HG02763 (cell line): ENCODE measurements around the gene TXNRD2.

Experiments used
- ATAC-seq: cut with Tn5 transposase; IDR thresholded peaks from one replicate; pipeline ENCODE4 v1.9.1; 2021; ENCODE audit warnings: mild to moderate bottlenecking, moderate library complexity; ENCODE audit not compliant: unreplicated experiment

The TXNRD2 gene

DNA sequence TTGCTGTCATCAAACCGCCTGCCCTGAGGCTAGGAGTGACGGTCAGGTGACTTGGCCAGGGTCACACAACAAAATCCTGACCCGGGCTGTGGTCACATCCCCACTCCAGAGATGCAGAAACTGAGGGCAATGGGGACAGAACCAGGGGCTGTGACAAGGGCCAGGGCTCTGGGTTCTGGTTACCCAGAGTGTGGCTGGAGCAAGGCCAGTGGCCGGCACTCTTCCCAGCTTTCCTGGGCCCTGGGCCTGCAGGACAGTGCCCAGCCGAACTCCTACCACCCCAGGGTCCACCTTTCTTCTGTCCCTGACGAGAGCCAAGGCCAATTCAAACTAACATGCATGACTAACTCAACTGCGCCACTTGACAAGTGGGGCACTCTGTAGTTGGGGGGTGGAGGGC, 39.1 kb upstream of the TXNRD2 start:
- no peak for ATAC-seq

DNA sequence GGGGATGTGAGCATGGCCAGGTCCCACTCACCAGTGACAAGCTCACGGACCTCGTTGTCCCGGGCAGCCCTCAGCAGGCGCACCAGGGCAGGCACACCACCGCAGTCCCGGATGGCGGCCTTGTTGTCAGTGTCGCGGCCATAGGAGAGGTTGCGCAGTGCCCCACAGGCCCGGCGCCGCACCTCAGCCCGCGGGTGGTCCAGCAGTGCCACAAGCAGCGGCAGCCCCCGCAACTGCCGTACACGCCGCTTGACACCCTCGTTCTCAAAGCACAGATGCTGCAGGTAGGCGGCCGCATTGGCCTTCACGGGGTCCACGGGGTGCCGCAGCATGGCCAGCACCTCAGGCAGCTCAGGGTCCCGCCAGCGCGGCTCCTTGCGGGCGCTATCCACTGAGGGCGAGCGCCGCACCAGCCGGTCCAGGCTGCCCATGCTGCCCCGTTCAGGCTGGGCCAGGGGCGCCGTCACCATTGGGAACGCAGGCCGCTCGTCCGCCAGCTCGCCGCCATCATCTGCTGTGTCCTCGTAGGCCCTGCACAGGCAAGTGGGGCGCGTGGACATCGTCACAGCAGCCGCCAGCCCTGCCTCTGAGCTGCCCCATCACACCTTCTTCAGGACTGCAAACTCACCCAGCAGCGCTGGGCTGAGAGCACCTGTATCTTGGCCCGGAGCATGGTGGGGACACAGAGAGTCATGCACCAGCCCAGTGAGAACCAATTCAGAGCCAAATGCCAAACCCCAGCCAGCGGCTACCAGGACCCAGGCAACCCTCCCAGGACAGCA, 38.3 kb upstream of the TXNRD2 start:
- no peak for ATAC-seq

DNA sequence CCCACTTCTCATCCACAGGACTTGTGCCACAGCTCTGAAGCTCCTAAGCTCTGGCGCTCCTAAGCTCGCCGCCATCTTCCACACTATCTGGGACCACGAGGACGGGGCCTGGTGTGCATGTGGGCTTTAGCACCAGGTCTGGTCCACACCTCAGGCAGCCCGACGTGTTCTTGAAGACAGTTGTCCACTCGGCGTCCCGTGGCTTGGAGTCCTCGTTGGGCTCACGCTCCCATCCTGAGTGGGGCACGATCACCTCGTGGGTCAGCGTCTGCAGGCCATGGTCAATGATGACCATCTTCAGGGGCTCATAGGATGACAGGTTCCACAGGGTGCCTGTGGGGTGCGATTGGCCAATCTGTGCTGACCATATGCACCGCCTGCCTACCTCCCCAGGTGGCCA, 37.1 kb upstream of the TXNRD2 start:
- no peak for ATAC-seq

DNA sequence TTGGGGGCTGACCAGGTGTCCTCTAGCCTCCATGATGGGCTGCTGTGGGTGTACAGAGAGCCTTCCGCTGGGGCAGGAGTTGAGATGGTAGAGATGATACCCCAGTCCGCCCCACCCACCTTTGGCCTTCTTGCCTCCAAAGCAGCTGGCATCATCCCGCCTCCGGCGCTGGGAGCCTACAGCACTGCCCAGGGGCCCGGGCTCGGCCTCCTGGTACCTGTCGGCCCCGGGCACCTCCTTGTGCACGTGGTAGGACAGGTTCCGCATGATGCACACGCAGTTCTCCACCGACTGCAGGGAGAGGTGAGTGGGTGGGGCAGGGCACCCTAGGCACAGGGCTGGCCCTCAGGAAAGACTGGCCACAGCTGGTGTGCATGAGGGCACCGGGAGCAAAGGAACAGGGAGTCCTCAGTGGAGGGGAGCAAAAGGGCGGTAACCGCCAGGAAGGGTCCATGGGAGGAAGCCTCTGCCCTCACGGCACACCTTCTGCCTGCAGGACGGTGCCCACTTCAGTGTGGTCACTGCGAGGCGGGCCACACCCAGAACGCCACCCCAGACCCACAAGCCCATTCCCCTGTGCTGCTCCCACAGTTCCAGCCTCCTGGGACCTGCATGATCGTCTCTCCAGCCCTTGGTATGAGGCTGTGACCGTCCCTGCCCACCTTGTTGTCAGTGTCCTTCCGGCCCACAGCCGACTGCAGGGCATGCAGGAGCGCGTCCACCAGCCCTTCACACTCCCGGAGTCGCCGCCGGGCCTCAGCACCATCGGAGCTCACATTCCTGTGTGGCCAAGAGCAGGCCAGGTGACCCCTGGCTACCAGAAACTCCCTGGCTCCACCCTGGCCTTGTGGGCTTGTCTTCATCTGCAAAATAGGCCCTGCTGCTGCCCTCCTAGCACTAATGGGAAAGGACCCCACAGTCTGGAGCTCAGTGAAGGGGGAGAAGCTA, 36.0 kb upstream of the TXNRD2 start:
- ATAC-seq, result no peak

DNA sequence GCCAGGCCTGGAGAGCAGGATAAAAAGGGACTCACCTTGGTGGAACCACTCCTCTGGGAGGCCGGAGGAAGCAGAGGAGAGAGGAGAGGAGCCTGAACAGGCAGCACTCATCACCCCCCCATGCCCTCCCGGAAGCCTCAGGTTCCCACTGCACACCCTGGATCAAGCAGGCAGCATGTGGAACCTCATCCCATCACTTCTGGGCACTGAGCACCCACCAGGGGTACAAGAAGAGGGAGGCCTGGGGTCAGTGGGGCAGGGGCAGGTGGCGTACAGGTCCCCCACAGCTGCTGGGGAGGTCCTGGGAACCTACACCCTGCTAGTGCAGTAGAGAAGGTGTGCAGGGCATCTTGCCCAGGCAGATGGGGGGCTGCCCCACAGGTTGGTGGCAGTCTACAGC, 35.1 kb upstream of the TXNRD2 start:
- ATAC-seq, result no peak

DNA sequence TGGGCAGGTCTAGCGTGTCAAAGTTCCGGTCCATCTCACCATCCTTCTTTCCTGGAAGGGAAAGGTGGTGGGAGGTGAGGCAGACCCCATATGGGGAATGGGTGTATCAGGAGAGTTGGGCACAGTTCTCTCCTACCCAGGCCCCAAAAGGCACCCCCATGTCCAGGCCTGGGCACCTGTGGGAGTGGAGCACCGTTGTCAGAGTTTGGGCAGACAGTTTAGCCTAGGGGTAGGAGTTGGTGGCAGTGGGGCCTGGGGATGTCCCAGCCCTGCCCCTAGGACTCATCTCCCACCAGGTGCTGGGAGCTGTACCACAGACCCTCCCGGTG, 34.1 kb upstream of the TXNRD2 start:
- no peak for ATAC-seq

DNA sequence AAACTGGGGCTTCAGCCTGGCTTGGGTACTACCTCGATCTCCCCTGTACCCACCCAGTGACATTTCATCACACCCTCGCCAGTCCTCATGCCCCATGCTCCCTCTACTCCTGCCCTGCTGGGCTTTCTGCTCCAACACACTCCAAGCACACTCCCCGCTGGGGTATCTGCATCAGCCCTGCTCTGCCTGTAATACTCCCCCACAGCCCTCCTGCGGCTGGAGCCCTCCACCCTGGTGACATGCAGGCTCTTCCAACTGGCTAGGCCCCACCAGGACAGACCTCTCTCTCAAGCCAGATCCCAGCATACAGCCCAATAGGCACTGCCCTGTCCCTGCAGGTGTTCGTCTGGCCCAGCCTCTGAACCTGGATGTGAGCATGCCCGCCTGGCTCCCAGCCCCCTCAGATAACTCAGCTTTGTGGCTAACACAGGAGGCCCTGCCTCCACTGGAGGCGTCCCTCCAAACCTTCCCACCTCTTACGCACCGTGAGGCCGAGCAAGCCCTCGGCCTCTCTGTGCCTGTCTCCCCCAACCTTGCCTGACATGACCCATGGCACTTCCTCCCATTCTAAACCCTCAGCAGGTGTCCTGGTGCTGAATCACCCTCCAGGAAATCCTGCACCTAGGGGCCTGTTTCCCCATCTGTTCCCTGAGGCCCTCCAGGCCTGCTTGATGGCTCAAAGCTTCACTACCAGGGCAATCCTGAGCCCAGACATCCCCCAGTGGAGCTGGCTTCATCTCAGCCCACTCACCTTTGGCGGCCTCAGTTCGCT, 33.5 kb upstream of the TXNRD2 start:
- no peak for ATAC-seq

DNA sequence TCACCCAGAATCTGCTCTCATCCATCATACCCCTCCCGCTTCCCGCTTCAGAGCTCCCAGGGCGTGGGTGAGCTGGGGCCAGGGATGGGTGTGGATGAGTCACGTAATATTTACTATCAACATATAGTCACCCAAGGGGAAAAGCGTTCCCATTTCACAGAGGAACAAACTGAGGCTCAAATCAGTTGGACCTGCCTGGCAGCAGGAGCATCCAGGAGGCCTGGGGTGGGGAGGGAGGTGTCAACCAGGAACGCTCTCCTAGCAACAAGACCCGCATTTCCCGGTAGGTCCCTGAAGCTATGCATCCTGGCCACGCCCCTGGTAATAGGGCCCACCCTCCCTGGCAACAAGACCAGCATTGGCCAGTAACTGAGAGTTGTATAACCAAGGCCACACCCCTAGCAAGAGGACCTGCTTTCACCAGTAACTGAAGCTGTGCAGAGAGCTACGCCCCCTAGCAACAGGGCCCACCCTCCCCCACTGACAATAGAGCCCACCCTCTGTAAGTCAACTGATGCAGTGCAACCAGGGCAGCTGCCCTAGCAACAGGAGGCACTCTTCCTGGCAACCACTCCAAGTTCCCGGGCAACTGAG, 32.7 kb upstream of the TXNRD2 start:
- ATAC-seq, result no peak

DNA sequence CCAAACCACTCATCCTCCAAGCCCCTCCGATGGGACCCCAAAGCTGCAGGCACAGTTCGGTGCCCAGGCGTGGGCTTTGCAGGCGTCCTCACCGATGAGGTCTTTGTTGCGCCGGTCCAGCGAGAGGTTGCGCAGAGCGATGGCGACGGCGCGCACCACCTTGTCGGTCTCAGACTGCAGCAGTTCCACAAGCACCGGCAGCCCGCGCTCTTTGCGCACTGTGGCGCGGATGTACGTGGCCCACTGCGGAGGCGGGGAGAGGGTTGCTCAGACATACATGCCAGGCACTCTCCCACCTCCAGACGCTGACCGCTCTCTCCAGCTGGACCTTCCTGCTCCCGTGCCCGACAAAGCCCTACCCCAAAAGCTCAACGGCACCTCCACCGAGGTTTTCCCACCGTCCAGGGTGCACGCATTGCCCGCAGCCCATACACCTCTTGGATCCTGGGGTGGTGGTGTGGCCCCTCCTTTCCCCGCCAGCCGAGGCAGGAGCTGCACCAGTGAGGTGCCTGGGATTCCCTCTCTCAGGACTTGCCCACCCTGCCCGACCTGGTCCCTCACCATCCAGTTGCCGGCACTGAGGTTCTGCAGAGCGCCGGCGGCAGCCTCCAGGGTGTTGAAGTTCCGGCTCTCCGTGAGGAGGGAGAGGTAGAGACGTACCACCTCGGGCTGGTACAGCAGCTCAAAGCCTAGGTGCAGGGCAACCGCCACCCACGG, 32.1 kb upstream of the TXNRD2 start:
- no peak for ATAC-seq

DNA sequence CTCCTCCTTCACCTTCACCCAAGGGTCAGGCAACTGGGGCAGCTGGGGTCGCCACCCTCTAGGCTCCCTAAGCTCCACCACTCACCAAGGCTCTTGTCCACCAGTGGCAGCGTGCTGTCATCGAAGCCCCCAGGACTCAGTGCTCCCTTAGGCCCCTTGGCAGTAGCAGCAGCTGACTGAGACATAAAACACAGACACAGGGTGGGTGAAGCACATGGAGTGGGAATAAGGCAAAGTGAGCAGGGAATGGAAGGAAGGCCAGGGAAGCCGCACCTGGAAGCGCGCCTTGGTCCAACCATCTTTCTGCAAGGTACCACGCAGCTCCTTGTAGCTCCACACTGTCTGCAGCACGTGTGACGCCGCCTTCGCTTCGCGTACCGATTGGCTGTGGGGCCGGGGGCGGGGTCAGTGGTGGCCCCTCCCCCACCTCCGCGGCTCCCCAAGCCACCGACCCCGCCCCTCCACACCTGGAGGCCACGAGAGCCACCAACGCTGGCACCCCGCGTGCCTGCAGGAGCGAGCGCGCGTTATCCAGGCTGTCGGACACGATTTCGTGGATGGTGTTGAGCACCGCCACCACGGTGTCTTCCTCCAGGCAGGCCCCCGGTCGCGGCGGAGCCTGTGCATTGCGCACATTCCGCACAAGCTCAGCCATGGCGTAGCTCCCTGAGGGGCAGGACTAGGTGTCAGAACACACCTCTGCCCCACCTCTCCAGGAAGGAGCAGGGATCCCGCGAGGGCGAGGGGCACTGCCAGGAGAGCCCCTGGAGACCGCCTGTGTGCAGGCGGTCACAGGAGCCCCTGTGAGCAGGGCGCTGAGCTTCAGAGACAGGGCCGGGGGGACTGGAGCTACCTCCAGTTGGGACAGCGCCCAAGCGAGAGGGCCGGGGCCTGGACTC, 31.3 kb upstream of the TXNRD2 start:
- ATAC-seq, result no peak

DNA sequence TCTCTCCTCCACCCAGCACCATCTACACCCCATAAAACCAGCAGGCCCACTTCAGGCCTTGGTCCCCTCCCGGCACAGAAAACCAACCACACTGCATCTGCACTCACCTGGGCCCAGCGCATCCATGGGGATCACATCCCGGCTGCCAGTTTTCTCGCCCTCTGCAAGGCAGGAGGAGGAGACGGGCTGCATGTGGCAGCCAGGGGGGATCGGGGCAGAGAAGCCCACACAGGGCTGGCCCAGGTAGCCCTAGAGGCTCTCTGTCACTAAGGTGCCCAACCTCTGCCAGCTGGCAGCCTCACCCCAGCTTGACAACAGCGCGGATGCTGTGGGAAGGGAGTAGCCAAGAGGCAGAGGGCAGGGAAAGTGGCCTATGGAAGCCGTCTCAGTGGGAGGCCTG, 30.6 kb upstream of the TXNRD2 start:
- ATAC-seq, result no peak

DNA sequence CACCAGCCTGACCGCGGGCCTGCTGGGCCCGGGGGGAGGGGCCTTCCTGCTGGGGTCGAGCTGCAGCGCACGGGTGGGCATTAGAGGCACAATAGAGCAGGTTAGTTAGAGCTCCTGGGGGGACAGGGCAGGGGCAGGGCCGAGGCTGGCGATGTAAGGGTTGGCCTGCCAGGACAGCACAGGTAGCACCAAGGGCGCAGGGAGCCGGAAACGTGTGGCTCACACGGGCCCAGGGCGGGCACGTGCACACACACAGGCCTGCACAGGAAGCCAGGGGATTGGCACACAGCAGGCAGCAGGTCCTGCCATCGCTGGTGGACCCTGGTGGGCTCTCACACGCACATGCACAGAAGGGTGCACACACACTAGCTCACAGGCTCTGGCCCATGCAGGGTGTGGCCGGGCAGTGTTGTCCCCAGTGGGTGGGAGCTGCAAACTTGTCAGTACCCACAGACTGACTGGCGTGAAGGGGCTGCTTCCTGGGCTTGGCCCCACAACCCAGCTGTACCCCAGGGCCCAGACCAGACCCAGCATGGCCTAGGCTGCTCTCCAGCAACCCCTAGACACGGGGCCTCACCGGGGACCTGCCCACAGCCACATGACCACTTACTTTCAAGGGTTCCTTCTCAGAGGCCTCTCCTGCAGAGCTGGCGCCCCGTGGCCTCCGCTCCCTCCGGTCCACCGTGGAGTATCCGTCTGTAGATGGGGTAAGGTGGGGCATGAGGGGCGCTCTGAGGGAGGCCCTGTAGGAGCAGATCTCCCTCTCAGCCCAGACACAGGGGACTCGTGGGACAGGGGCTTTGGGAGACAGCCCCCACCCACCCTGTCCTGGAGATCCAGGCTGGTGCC, 29.9 kb upstream of the TXNRD2 start:
- no peak for ATAC-seq

DNA sequence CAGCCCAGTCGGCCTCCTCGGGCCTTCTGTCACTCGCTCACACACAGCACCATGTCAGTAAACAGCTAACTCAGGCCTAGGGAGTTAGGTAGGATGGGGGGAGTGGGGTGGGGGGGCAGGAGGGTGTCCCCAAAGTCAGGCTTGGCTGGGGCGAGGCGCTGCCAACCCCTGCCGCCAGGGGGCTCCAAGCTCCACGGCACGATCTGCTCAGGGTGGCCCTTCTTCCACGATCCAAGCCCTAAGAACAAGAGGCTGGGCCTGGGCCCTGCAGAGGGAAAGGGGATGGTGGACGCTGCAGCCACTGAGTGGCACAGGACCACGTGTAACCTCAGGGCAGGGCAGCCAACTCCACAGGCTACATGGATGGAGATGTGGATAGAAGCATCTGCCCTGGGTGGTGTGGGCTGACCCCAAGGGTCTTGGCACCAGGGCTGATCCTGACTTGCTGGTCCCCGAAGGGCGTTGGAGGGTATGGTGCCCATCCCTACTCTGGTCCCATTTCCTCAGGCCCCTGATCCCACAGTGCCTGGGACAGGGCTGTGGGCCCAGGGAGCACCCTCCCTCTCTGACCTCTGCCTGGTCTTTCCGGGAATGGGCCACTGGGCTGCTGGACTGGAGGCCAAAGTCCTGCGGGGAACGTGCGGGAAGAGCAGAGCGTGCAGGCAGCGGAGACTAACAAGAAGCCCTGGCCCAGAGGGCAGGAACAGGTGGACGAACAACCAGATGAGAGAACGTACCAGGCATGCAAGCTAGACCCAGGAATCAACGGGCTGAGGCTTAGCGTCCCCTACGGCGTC, 29.1 kb upstream of the TXNRD2 start:
- ATAC-seq, result no peak

DNA sequence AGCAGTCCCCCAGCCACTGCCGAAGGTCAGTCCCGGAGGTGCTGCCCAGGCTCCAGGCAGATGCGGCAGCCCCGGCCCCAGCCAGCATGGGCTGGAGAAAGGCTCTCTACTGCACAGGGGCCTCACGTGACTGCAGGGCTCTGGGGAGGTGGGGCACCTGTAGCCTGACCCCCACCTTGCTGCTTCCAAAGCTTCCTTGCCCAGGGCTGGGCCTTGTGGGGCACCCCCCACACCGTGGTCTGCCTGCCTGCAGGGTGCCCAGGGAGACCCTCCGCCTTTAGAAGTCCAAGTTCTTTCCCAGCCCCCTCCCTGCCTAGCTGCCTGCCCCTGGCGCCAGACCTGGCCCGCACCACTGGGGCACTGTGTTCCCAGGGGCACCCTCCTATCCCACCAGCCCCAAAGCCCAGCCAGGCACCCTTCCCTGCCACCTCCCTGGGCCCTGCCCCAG, 28.4 kb upstream of the TXNRD2 start:
- ATAC-seq, result no peak

DNA sequence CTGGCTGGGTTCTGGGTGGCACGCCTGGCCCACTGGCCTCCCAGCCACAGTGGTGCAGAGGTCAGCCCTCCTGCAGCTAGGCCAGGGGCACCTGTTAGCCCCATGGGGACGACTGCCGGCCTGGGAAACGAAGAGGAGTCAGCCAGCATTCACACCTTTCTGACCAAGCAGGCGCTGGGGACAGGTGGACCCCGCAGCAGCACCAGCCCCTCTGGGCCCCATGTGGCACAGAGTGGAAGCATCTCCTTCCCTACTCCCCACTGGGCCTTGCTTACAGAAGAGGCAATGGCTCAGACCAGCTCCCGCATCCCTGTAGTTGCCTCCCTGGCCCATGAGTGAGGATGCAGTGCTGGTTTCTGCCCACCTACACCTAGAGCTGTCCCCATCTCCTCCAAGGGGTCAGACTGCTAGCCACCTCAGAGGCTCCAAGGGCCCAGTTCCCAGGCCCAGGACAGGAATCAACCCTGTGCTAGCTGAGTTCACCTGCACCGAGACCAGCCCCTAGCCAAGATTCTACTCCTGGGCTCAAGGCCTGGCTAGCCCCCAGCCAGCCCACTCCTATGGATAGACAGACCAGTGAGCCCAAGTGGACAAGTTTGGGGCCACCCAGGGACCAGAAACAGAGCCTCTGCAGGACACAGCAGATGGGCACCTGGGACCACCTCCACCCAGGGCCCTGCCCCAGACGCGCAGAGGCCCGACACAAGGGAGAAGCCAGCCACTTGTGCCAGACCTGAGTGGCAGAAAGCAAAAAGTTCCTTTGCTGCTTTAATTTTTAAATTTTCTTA, 27.7 kb upstream of the TXNRD2 start:
- no peak for ATAC-seq

DNA sequence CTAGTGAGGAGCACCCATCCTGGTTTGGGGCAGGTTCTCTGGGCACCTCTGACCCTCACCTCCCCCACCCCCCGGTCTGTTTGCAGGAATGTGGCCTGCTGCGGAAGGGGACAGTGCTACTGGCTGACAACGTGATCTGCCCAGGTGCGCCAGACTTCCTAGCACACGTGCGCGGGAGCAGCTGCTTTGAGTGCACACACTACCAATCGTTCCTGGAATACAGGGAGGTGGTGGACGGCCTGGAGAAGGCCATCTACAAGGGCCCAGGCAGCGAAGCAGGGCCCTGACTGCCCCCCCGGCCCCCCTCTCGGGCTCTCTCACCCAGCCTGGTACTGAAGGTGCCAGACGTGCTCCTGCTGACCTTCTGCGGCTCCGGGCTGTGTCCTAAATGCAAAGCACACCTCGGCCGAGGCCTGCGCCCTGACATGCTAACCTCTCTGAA, 26.9 kb upstream of the TXNRD2 start:
- ATAC-seq, result no peak
